M059J (cell line): Measurements from ENCODE around the gene SMCO1. TPM values are rescaled to one million over a fixed set of nuclear protein-coding genes. Genes with fewer than 3 reads are reported as not detected.
"Not testable (repeated sequence)": the region's sequence is repeated elsewhere in the genome, so short reads cannot be mapped to it uniquely, and the experiment has no call there.

Experiments used
- DNase-seq: peaks from one replicate; pipeline ENCODE4 v3.0.0-alpha.2; 2012; ENCODE audit warnings: low read depth
- total RNA-seq: library from RNA; depleted of rRNA; stranded (reverse); fragments of >200 nt; shearing (Covaris generic); gene quantifications from 2 replicates; pipeline ENCODE4 v1.2.3, GENCODE V29; 2014; rRNA removed

Gene SMCO1
- 0.05 TPM in 1 of 2 replicates, not detected in the other for total RNA-seq

DNA sequence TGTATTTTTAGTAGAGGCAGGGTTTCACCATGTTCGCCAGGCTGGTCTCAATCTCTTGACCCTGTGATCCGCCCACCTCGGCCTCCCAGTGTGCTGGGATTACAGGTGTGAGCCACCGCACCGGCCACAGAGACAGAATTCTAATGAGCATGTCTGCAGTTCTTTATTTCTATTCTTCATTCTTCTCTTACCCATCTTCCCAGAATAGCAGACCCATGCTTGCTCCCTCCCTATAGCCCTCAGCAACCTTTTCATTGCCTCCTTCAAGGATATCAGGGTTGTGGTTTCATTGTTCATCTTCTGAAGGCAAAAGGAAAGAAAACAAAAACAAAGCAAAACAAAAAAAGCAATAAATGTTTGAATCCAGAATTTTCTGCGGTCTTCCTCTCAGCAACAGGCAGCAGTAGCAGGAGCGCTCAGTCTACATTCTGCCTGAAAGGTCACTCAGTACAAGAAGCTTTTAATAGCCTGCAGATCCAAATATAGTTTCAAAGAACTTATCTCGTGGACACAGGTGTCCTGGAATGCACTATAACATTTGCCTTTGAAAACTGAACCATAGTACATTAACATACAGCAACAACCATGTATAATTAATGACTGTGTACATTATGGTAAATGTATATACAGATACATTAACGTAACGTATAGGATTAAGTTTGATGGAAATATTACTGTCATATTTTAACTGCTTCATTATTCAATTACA, at the start of gene SMCO1:
TSS of gene SMCO1 (minus strand) at position 434 of the 709 bp plus-strand sequence. CDS start at position 297, 137 bp downstream.
- DNase-seq = no peak

- DNase-seq = peak; percentile 80
Measured at GRCh38 chr3:196563721-196564225, 48.6 kb upstream of the SMCO1 start.

GRCh38 chr3:196559826-196560225, 44.7 kb upstream of the SMCO1 start:
- DNase-seq = peak; percentile 30

GRCh38 chr3:196558476-196558875, 43.3 kb upstream of the SMCO1 start:
- DNase-seq = no peak

DNA sequence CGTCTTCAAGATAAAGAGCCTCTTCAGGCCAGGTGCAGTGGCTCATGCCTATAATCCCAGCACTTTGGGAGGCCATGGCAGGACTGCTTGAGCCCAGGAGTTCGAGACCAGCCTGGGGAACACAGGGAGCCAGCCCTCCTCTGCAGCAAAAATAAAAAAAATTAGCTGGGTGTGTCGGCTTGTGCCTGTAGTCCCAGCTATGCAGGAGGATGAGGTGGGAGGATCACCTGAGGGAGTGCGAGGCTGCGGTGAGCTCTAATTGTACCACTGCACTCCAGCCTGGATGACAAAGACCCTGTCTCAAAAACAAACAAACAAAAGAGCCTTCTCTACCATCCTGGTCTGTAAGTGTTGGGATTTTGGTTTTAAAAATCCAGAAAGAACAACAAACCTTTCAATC, 42.1 kb upstream of the SMCO1 start:
- DNase-seq = no peak

- no peak for DNase-seq
Measured at GRCh38 chr3:196555295-196555694, 40.1 kb upstream of the SMCO1 start.

DNA sequence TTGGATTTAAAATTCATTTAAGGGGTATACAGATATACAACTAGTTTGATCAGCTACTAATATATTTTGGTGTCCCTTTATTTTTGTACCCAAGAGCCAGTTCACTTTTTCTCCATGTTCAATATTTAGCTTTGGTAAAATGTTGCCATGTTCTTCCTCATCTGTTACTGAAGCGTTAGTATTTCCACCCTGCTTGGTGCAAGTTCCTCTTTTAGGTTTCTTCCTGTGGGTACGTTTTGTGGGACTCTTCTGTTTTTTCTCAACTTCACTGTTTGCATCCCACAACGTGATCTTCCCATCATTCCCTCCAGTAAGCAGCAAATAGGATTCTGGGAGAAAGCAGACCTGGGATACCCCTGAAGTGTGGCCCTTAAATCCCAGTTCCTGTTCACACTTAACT, 39.1 kb upstream of the SMCO1 start:
- no peak for DNase-seq

DNA sequence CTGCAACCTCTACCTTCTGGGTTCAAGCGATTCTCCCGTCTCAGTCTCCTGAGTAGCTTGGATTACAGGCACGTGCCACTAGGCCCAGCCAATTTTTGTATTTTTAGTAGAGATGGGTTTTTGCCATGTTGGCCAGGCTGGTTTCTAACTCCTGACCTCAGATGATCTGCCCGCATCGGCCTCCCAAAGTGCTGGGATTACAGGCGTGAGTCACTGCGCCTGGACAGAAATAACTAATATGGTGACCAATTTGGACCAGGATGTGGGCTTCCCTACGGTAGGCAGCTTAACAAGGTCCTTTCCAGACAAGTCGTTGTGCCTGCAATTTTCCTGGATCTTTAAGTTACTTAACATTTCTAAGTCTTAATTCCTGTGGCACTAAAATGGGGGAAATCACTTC, 38.4 kb upstream of the SMCO1 start:
- no peak for DNase-seq

GRCh38 chr3:196552253-196552652, 37.1 kb upstream of the SMCO1 start:
- DNase-seq = no peak

- not testable (repeated sequence) for DNase-seq
Measured at GRCh38 chr3:196550172-196550571, 35.0 kb upstream of the SMCO1 start.

- DNase-seq = not testable (repeated sequence)
Measured at GRCh38 chr3:196549312-196549711, 34.2 kb upstream of the SMCO1 start.

- no peak for DNase-seq
Measured at GRCh38 chr3:196547067-196547466, 31.9 kb upstream of the SMCO1 start.

DNA sequence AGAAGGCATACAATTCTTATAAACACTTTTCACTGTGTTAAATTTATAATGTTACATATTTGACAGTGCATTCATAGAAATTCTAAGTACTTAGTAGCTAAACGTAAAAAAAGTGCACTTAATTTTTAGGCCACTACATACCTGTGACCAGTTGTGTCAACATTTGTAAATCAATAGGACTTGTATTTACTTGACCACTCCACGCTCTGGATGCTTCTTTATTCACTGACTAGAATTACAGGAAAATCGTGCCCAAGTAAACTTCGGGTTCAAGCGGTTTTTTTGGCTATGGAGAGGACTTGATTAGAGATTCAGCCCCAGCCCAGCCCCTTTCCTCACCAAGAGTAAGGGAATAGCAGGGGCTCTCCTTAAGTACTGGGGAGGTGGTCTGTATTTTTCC, 31.4 kb upstream of the SMCO1 start:
- no peak for DNase-seq

- no peak for DNase-seq
Measured at GRCh38 chr3:196544491-196544992, 29.4 kb upstream of the SMCO1 start.

- no peak for DNase-seq
Measured at GRCh38 chr3:196541684-196542445, 26.7 kb upstream of the SMCO1 start.

- DNase-seq = peak; percentile 13
Measured at GRCh38 chr3:196537319-196537984, 22.3 kb upstream of the SMCO1 start.

- no peak for DNase-seq
Measured at GRCh38 chr3:196533260-196533681, 18.1 kb upstream of the SMCO1 start.

DNA sequence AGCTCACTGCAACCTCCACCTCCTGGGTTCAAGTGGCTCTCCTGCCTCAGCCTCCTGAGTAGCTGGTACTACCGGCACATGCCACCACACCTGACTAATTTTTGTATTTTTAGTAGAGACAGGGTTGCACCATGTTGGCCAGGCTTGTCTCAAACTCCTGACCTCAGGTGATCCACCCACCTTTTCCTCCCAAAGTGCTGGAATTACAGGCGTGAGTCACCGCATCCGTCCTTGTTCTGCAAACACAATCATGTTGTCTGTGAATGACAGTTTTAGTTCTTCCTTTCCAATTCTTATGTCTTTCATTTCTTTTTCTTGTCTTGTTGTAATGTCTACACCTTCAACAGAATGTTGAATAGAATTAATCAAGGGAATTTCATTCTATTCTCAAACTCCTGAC, 16.3 kb upstream of the SMCO1 start:
- DNase-seq = no peak

DNA sequence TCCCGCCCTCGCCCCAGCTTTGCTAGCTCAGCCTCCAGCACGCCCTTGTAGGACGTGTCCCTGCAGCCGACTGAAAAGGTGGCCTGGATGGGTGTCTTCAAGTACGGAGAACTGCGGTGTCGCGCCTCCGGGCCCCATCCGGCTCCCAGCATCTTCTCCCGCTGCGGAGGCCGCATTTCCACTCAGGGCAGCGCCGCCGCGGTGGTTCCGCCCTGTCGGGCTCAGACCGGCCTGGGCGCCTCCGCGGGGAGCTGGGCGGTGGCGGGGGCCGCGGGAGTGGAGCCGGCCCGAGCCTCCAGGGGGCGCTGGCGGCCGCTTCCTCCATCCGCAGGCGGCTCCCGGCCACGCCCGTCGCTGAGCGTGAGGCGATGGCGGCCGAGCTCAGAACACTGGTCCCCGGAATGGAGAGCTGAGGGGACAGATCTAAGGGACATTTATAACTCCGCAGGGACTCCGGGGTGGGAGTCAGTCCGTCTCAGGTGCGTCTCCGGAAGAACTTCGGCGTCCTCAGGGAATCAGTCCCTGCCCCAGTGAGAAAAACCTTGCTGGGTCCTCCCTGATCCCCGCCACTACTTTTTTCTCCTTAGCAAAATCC, 13.6 kb upstream of the SMCO1 start:
- peak; percentile 52 for DNase-seq

- DNase-seq = no peak
Measured at GRCh38 chr3:196525141-196525540, 10.0 kb upstream of the SMCO1 start.

DNA sequence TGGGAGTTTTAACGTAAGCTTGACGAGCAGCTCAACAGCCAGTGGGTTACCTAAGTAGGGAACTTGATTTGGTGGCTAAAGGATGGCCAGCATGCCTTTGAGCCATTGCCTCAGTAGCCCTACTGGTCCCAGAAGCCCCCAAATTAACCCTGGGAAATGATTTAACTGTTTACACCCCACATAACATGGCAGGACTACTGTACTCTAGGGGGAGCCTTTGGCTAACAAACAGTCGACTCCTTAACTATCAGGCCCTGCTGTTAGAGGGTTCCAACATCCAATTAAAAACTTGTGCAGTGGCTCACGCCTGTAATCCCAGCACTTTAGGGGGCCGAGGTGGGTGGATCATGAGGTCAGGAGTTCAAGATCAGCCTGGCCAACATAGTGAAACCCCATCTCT, 9.4 kb upstream of the SMCO1 start:
- peak; percentile 41 for DNase-seq

DNA sequence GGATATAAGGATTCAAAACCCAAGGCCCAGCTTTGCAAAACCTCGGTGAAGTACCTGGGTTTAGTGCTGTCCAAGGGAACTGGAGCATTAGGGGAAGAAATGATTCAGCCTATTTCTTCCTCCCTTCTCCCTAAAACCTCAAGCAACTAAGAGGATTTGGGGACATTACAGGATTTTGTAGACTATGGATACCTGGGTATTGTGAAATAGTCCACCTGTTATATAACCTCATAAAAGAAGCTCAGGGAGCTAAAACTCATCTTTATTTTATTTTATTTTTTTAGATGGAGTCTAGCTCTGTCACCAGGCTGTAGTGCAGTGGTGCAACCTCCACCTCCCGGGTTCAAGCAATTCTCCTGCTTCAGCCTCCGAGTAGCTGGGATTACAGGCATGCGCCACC, 8.7 kb upstream of the SMCO1 start:
- no peak for DNase-seq
